ENCODE measurements around the gene GTF2IRD1.
"Not testable (repeated sequence)": the region's sequence is repeated elsewhere in the genome, so short reads cannot be mapped to it uniquely, and the experiment has no call there.

Gene GTF2IRD1

DNA sequence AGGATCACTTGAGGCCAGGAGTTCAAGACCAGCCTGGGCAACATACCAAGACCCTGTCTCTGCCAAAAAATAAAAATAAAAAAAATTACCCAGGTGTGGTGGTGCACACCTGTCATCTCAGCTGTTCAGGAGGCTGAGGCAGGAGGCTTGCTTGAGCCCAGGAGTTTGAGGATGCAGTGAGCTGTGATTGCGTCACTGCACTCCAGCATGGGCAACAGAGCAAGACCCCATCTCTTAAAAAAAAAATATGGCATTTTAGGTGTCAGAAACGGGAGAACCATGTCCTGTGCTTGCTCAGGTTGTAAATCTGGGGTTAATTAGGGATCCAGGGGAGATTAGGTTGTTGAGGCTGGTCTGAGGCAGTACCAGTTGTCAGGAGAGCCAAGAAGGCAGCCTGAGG is 64.9 kb downstream of the GTF2IRD1 start:
- DNase-seq = no peak

DNA sequence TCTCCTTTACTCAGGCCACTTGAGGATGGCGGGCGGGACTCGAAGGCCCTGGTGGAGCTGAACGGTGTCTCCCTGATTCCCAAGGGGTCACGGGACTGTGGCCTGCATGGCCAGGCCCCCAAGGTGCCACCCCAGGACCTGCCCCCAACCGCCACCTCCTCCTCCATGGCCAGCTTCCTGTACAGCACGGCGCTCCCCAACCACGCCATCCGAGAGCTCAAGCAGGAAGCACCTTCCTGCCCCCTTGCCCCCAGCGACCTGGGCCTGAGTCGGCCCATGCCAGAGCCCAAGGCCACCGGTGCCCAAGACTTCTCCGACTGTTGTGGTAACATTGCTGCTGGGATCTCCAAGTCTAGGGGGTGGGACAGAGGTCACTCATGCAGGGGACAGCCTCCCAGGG is 65.7 kb downstream of the GTF2IRD1 start:
- no peak for DNase-seq

DNA sequence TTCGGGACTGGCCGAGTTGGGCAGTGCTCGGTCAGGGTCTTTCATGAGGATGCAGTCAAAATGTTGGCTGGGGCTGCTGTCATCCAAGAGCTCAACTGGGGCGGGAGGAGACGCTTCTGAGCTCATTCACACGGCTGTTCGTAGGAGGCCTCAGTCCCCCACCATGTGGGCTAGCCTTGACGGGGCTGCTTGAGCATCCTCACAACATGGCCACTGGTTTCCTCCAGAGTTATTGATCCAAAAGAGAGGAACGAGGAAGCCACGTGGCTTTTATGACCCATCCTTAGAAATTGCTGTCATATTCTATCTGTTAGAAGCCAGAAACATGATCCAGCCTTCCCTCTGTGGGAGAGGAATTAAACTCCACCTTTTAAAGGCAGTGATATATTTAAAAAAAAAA is 68.1 kb downstream of the GTF2IRD1 start:
- no peak for DNase-seq

DNA sequence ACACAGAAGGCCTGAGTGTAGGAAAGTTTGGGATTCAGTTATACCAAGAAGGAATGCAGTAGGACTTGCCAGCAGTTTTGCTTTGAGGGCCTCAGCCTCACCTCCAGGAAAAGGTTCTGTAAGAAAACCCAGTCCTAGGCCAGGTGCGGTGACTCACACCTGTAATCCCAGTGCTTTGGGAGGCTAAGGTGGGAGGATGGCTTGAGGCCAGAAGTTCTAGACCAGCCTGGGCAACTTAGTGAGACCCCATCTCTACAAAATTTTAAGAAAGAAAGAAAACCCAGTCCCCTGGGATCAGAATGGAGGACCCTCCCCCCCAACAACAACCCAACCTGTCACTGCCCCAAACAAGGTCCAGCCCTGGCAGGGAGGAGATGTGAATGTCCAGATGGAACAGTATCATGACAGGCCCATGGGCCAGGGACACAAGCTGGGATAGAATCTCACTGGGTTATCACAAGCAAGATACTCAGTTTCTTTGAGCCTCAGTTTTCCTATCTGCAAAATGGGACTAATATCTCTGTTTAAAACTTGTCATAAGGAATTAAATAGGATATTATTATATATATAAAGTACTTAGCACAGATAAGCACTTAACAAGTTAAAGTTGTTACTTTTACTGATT is 68.7 kb downstream of the GTF2IRD1 start:
- DNase-seq = no peak

DNA sequence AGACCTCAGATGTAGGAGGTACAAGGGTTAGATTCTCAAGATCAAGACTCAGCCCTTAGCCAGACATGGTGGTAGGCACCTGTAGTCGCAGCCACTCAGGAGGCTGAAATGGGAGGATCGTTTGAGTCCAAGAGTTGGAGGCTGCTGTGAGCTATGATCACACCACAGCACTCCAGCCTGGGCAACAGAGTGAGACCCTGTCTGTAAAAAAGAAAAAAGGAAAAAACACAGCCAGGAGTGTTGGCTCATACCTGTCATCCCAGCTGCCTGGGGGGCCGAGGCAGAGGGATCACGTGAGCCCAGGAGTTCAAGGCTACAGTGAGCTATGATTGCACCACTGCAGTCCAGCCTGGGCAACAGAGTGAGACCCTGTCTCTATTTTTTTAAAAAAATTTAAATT is 69.3 kb downstream of the GTF2IRD1 start:
- no peak for DNase-seq

DNA sequence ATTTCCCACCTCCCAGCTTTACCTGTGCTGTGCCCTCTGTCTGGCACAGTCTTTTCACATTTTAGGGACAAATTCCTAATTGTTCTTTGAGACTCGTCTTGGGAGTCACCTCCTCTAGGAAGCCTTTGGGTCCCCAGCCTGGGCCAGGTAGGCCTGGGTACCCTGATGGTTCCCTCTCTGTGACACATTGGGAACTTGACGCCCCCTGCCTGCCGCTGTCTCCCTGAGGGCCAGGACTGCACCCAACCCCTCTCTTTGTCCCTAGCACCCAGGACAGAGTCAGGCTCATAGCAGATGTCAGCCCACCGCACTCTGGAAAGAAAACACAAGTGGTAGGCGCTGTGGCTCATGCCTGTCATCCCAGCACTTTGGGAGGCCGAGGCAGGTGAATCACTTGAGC is 71.4 kb downstream of the GTF2IRD1 start:
- DNase-seq = no peak

DNA sequence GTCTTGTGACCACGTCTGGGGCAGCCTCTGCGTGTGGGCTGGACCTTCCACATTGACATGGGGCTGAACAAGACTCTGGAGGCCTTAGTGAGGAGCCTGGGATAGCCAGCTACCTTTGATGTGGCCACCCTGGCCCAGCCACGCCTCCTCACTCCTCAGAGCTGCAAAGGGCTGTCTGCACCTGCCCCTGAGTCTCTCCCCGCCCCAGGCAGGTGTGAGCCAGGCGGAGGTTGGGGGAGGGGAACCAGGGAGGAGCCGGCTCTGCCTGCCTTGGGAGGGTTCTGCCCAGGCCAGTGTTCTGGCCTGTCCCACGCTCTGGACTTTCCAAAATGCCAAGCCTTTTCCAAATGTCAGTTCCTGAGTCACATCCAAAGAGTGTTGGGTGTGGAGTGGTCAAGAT is 72.2 kb downstream of the GTF2IRD1 start:
- DNase-seq = no peak

DNA sequence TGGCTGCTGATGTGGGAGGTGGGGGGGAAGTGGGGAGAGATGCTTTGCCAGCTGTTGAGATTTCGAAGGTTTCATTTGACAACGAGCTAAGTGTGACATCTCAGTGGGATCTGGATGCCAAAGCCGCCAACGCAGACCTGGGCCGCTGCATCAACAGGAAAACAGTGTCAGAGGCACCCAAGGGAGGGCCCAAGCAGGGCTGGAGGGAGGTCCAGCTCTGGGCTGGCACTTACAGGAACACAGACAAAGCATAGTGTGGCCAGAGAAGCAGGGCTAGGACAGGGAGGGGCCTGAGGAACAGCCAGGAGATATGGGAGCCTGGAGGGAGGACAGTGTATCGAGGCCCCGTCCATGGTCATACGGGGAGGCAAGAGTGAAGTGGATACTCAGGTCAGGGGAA is 73.1 kb downstream of the GTF2IRD1 start:
- DNase-seq = no peak

DNA sequence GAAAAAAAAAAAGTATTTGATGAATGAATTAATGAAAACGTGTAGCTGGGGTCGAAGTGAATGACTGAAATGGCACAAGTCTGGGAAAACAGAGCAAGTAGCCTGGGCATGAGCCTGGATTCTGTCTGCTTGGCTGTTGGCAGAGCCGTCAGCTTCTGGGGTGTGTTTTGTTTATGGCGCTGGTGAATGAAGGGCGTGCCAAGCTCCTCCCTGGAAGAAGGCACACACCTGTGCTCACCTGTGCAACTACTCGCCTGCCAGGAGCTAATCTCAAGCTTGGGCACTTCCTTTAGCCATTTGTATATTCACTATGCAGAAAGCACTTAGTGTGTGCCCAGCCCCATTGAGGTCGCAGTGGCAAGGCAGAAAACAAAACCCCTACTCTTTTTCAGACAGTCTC is 74.1 kb downstream of the GTF2IRD1 start:
- no peak for DNase-seq

DNA sequence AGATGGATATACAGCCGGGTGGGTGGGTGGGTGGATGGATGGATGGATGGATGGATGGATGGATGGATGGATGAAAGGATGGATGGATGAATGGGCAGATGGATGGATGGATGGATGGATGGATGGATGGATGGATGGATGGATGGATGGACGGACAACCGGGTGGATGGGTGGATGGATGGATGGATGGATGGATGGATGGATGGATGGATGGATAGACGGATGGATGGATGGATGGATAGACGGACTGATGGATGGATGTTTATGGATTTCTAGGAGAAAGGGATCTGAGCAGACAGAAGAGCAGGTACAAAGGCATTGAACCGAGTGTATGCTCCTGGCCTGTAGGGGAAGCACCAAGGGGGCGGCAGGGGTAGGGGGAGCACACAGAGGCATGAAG is 75.1 kb downstream of the GTF2IRD1 start:
- not testable (repeated sequence) for DNase-seq

DNA sequence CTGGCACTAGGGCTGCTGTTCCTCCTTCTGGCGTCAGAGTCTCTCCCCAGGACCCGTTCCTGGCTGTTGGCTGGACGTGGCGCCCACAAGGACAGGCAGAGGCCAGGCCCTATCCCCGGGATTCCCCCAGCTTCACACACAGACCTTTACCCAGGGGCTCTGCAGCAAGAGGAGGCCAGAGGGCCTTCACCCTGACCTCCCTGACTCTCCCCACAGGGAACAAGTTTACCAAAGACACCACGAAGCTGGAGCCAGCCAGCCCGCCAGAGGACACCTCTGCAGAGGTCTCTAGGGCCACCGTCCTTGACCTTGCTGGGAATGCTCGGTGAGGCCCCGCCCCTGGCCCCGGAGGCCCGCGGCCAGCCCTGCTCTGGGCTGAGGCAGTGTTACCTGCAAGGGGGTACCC is 82.2 kb downstream of the GTF2IRD1 start:
- no peak for DNase-seq

DNA sequence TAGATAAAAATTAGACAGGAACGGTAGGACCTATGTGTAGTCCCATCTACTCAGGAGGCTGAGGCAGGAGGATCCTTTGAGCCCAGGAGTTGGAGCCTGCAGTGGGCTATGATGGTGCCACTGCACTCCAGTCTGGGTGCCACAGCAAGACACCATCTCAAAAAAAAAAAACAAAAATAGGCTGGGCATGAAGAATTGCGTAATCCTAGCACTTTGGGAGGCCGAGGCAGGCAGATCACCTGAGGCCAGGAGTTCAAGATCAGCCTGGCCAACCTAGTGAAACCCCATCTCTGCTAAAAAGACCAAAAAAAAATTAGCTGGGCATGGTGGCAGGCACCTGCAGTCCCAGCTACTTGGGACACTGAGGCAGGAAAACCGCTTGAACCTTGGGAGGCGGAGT is 88.2 kb downstream of the GTF2IRD1 start:
- not testable (repeated sequence) for DNase-seq

DNA sequence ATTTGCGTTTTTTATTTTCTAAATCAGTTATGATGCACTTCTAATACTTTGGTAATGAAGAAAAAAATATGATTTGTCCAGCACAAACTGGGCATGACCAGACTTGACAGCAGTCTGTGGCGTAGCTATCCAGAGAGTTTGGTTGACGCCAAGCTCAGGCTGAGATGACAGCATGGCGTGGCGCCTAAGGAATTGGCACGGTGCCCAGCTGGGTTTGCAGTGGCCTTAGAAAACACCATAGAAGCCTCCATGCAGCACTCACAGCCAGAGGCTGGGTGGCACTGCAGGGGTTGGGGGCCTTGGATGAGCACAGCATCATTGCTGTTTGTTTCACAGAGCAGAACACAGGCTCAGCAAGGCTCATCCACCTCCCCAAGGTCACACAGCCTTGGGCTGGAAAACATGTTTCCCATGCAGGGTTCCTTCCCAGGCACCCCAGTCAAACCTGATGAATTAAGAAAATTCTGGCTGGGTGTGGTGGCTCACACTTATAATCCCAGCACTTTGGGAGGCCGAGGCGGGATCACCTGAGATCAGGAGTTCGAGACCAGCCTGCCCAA is 88.9 kb downstream of the GTF2IRD1 start:
- peak; percentile 47 for DNase-seq

DNA sequence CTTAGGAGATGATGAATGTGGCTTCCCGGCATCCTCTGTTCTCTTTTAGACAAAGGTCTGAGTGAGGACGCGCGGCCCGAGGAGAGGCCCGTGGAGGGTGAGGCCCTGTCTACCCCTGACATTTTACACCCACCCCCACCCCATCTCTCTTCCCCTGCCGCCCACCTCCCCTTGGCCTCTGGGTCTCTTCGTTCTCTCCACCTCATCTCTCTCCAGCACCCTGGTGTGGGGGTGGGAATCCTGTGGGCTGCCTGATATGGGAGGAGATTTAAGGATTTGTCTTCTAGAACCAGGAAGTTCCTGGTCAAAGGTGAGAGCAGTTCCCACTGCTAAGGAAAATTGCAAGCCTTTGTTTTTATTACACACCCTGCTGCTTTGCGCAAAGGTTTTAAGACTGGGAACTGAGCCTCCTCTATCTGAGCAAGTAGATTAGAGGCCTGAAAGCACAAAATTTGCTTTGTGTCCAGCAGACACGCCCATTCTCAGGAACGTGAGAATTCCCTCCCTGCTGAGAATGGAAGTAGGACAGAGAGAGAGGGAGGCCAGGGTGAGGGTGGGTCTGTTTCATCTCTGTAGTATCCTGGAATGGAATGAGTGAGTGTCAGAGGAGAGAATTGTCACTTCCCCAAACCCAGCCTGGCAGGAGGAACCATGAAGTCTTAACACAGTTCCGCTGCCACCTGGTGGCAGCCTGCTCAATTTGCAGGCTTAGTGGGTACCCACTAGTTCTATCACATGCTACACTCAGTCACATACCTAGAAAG is 91.2 kb downstream of the GTF2IRD1 start:
- peak; percentile 10 for DNase-seq

DNA sequence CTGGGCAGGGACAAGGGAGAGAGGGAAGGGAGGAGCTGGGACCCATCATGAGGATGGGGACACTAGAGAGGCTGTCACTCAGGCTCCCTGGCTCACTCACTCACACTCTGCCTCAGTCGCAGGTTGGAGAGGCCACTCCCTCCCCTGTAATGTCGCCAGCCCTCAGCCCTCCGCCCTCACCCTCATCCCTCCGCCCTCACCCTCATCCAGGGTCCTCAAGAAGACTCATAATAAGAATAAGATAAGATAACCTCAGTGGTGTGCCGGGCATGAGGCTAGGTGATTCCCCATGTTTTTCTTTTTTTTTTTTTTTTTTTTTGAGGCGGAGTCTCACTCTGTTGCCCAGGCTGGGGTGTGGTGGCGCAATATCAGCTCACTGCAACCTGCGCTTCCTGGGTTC is 92.2 kb downstream of the GTF2IRD1 start:
- no peak for DNase-seq

DNA sequence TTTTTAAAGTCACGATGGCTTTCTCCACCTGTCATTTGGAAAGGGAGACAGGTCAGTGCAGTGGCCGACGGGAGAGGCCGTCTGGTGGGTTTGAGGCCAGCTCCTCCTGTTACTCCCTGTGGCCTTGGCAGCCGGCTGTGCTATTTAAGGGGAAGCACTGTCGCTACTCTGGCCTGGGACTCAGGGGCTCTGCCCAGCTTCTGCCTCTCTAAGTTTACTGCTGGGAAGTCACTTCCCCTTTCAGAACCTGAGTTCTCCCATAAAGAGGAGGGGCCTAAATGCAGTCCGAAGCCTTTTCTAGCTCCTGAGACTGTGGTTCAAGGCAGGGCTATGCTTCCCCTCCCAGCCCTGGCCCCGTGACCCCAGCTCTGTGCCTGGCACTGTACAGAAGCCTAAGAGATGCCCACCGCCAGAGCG is 99.9 kb downstream of the GTF2IRD1 start:
- DNase-seq = not testable (repeated sequence)

DNA sequence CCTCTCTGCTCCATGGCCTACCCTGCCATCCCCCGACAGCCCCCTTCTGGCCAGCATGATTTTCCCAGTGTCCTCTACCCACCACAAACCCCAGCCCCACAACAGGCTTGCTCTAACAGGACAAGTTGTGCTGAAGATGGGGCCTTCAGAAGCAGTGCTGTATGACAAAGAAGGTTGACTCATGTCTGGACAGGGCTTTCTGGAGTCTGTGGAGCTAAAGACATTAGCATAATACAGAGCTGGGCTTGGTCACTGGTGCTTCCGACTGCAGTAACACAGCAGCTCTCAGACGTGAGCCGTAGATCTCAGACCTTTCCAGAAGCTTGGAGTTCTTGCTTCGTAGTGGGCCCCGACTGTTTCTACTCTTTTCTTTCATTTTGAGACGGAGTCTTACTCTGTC is 100.5 kb downstream of the GTF2IRD1 start:
- DNase-seq = no peak

DNA sequence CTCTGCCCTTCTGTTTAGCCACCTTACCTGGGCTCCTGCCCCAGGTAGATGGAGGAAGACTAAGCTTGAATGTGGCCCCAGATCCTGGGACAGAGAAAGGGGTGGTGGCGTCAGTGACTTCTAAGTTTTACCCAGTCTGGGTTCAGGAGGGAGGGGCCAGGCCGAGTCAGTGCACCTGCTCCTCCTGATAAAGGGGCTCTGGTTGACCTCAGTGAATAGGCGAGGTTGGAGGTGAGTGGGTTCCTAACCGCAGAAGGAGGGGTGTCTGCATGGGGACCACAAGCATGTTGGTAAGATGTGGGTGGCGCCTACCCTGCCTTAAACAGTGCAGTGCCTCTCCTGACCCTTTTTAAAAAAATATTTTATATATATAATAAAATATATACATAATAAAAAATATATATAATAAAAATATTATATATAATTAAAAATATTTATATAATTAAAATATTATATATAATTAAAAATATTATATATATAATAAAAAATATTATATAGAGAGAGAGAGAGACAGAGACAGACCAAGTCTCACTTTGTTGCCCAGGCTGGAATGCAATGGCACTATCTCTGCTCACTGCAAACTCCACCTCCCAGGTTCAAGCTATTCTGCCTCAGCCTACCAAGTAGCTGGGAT is 106.5 kb downstream of the GTF2IRD1 start:
- no peak for DNase-seq

DNA sequence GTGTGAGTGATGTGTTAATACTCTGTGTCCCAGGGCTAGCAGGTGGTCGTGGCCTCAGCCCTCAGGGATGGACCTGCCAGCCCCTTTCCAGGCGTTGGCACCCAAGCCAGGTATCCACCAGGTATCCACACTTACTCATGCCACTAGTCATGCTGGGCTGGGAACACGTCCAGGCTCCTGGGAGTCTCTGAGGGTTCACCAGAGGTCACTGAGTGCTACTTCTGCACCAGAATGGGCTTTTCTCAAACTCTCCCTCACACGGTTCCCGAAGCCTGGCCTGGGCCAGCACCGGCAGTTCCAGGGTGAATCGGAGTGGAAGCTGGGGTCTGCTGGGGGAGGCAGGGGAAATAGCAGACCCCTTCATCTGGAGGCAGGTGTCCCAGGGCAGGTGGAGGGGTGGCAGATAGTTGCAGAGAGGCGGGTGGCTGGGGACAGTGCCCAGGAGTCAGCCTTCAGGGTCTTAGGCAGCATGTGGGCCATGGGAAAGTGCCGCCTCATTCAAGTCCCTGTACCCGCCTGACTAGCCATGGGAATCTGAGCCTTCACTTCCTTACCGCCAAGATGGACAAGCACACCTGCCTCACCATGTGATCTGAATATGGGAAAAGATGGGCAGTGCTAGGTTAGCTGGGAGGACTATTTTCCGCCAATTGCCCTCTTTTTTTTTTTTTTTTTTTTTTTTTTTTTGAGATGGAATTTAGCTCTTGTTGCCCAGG is 108.3 kb downstream of the GTF2IRD1 start:
- no peak for DNase-seq

DNA sequence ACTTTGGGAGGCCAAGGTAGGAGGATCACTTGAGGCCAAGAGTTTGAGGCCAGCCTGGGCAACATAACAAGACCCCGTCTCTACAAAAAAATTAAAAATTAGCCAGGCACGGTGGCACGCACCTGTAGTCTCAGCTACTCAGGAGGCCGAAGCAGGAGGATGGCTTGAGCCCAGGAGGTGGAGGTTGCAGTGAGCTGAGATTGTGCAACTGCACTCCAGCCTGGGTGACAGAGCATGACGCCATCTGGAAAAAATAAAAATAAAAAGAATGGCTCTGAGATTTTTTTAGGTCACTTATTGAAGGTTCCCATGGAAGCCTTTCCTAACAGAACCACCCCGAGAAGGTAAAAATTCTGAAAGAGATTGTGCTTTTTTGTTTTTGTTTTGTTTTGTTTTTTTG is 109.9 kb downstream of the GTF2IRD1 start:
- not testable (repeated sequence) for DNase-seq

DNA sequence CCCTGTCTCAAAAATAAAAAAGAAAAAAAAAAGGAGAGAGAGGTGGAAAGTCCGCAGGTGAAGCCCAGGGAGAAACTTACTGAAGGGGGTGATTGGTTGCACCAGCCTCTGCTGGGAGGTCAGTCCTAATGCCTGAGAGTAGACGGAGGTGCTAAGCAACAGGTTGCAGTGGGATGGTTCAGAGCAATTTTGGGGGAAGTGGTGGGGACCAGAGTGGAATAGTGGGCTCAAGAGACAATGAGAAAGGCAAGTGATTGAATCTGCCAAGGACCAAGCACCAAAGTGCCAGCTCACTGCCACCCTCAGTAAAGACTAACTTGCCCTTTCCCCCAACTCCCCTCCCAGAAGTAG is 113.6 kb downstream of the GTF2IRD1 start:
- no peak for DNase-seq

DNA sequence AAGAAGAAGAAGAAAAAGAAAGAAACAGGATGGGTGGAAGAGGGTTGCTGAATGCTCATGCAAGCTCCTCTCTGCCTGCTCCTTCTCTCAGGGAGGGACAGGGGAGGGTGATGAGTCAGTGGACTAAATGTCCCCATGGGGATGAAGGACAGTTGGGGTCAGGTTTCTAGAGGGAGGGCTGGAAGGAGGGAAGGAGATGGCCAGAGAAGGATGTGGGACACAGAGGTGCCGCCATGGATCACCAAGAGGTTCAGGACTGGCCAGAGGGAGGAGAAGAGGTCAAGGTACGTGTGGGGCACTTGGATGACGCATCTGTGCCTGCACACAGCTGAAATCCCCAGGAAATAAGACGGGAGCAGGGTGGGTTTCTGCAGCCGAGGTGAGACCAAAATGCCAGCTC is 115.0 kb downstream of the GTF2IRD1 start:
- no peak for DNase-seq

DNA sequence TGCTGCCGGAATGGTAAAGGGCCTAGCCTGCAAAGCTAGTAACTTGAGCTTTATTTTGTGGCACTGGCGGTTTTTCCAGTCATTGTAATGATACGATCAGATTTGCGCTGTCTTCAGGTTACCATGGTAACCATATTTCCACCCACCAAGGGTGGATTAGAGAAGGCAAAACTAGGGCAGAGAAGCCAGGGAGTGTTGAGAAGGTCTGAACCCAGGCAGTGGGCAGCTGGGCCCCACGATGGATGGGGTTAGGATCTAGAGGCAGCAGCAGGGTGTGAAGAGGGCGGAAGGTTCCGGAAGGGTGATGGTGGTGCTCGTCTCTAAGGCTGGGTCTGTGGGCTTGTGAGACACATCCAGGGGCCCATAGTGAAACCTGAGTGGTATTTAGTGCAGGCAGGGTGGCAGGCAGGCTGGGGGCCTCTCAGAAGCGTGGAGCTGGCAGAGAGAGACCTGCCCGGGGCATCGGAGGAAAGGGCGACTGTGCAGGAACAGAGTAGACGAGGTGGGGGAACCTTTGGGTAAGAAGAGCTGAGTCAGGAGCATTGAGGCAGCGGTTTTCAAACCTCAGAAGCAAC is 115.9 kb downstream of the GTF2IRD1 start:
- DNase-seq = no peak

All from DMS 273 treated with DMSO at 0.1 percent for 48 hours (cell line).